Measurements from ENCODE around the gene LLGL2. TPM values are rescaled to one million over a fixed set of nuclear protein-coding genes. Genes with fewer than 3 reads are reported as not detected.

LLGL2 gene
- total RNA-seq, 2 donors from 2014 or later = 6.4 to 20.0 TPM

GRCh38 chr17:75490173-75490743 is 35.2 kb upstream of the LLGL2 start:
- H3K36me3 ChIP-seq = peaks cover 39% of the 10 kb centered on the region
- TF ChIP-seq CTCF (IDR thresholded peaks at IDR 0.05) = no peak
- peak overlapping the region in 1 of 2 donors; percentile 32 for H3K27ac ChIP-seq
- H3K4me1 ChIP-seq (ENCODE audit: control insufficient read depth in 1 of 2, low read depth in 2 of 2) = peaks cover 0 to 25% of the 10 kb centered on the region in 2 donors
- no peak overlapping the region for H3K4me3 ChIP-seq
- ATAC-seq (ENCODE audit: insufficient number of reproducible peaks, low FRiP score, low read depth) (no peak), DNase-seq (ENCODE audit: low spot score) (no peak)
- H3K27me3 ChIP-seq (replicated peaks; ENCODE audit: insufficient read depth) = no peaks in the 10 kb centered on the region
- no peaks in the 10 kb centered on the region for H3K9me3 ChIP-seq

GRCh38 chr17:75490953-75491649 is 34.4 kb upstream of the LLGL2 start:
- H3K36me3 ChIP-seq = peaks cover 46% of the 10 kb centered on the region
- H3K4me1 ChIP-seq (ENCODE audit: control insufficient read depth in 1 of 2, low read depth in 2 of 2) = peaks cover 0 to 25% of the 10 kb centered on the region in 2 donors
- TF ChIP-seq CTCF (IDR thresholded peaks at IDR 0.05) = no peak
- DNase-seq (ENCODE audit: low spot score) (no peak), ATAC-seq (ENCODE audit: insufficient number of reproducible peaks, low FRiP score, low read depth) (no peak)
- H3K4me3 ChIP-seq = no peak overlapping the region
- no peak overlapping the region for H3K27ac ChIP-seq
- no peaks in the 10 kb centered on the region for H3K27me3 ChIP-seq (replicated peaks; ENCODE audit: insufficient read depth)
- H3K9me3 ChIP-seq = no peaks in the 10 kb centered on the region

GRCh38 chr17:75491680-75492079 is 33.8 kb upstream of the LLGL2 start:
- H3K9me3 ChIP-seq = no peaks in the 10 kb centered on the region
- no peaks in the 10 kb centered on the region for H3K27me3 ChIP-seq (replicated peaks; ENCODE audit: insufficient read depth)
- peaks cover 52% of the 10 kb centered on the region for H3K36me3 ChIP-seq
- H3K4me1 ChIP-seq (ENCODE audit: control insufficient read depth in 1 of 2, low read depth in 2 of 2) = peaks cover 0 to 24% of the 10 kb centered on the region in 2 donors
- ATAC-seq (ENCODE audit: insufficient number of reproducible peaks, low FRiP score, low read depth) (no peak), DNase-seq (ENCODE audit: low spot score) (no peak)
- no peak overlapping the region for H3K27ac ChIP-seq
- no peak for TF ChIP-seq CTCF (IDR thresholded peaks at IDR 0.05)
- no peak overlapping the region for H3K4me3 ChIP-seq

GRCh38 chr17:75492555-75493168 is 32.8 kb upstream of the LLGL2 start:
- H3K36me3 ChIP-seq = peaks cover 59% of the 10 kb centered on the region
- ATAC-seq (ENCODE audit: insufficient number of reproducible peaks, low FRiP score, low read depth) = no peak

More at GRCh38 chr17:75492555-75493168, 32.8 kb upstream of the LLGL2 start:
- H3K4me3 ChIP-seq = no peak overlapping the region
- DNase-seq (ENCODE audit: low spot score) = no peak
- H3K4me1 ChIP-seq (ENCODE audit: control insufficient read depth in 1 of 2, low read depth in 2 of 2) = peaks cover 0 to 16% of the 10 kb centered on the region in 2 donors
- no peak overlapping the region for H3K27ac ChIP-seq
- no peaks in the 10 kb centered on the region for H3K27me3 ChIP-seq (replicated peaks; ENCODE audit: insufficient read depth)
- H3K9me3 ChIP-seq = no peaks in the 10 kb centered on the region
- TF ChIP-seq CTCF (IDR thresholded peaks at IDR 0.05) = no peak

All from thoracic aorta (tissue), 2 donors.